GM12892 (cell line): ENCODE data around the gene SAMSN1.
A peak's percentile ranks its signal among the peaks of the same experiment; 100 is the strongest.

ENCODE experiments used
- DNase-seq: peaks from one replicate; pipeline ENCODE4 v3.0.0; 2011; ENCODE audit not compliant: insufficient read length
- FAIRE-seq: peaks from 2 replicates; lab custom pipeline; 2011; peaks lifted over from hg19 to GRCh38; lab: Jason Lieb, UNC
- POLR2A ChIP-seq: IDR thresholded peaks from 2 replicates; pipeline ENCODE4 v1.6.1; 2011; ENCODE audit warnings: low read depth, low read length, control low read depth
- POLR2AphosphoS5 ChIP-seq: IDR thresholded peaks from 2 replicates; pipeline ENCODE4 v1.6.1; 2011; ENCODE audit warnings: low read depth, low read length, control low read depth
- TAF1 ChIP-seq: IDR thresholded peaks from 2 replicates; pipeline ENCODE4 v1.6.1; 2011; ENCODE audit warnings: low read depth, mild to moderate bottlenecking, control low read depth, low read length, borderline replicate concordance

The SAMSN1 gene

DNA sequence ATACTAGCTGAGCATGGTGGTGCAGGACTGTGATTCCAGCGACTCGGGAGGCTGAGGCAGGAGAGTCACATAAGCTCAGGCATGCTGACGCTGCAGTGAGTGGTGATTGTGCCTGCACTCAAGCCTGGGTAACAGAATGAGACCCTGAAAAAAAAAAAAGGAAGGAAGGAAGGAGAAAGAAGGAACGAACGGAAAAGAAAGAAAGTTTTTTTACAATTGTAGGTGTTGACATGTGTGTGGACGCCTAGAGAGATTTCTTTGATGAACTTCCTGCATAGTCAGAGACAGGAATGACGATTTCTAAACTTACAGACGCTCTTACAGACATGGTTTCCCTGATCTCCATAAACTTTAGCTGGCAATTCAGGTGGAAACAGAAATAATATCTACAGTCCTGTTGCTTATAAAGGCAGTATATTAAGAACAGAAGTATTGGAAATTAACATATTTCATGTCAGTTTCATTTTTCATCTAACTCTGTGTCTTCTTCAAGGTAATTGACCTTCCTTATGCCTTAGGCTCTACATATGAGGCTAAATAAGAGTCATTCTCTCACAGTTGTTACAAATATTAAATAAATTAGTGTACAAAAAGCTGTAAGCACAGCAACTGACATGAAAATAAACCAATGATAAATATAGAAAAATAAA, 4.1 kb downstream of the SAMSN1 start:
- FAIRE-seq (peak; percentile 67), DNase-seq (no peak)
- TF ChIP-seq TAF1 (no peak), POLR2A (no peak), POLR2AphosphoS5 (no peak)

- FAIRE-seq: peak; percentile 46
- no peak for TF ChIP-seq TAF1
- no peak for TF ChIP-seq POLR2A
- no peak for TF ChIP-seq POLR2AphosphoS5
- no peak for DNase-seq
These were observed 7.6 kb downstream of the SAMSN1 start for GRCh38 chr21:14538483-14538882.

- no peak for TF ChIP-seq POLR2AphosphoS5
- TF ChIP-seq POLR2A: no peak
- TF ChIP-seq TAF1: no peak
- DNase-seq (no peak), FAIRE-seq (no peak)
These were observed 9.2 kb downstream of the SAMSN1 start for GRCh38 chr21:14536929-14537328.

GRCh38 chr21:14535702-14536101, 10.4 kb downstream of the SAMSN1 start:
- FAIRE-seq (no peak), DNase-seq (no peak)
- no peak for TF ChIP-seq TAF1
- TF ChIP-seq POLR2AphosphoS5: no peak
- no peak for TF ChIP-seq POLR2A

DNA sequence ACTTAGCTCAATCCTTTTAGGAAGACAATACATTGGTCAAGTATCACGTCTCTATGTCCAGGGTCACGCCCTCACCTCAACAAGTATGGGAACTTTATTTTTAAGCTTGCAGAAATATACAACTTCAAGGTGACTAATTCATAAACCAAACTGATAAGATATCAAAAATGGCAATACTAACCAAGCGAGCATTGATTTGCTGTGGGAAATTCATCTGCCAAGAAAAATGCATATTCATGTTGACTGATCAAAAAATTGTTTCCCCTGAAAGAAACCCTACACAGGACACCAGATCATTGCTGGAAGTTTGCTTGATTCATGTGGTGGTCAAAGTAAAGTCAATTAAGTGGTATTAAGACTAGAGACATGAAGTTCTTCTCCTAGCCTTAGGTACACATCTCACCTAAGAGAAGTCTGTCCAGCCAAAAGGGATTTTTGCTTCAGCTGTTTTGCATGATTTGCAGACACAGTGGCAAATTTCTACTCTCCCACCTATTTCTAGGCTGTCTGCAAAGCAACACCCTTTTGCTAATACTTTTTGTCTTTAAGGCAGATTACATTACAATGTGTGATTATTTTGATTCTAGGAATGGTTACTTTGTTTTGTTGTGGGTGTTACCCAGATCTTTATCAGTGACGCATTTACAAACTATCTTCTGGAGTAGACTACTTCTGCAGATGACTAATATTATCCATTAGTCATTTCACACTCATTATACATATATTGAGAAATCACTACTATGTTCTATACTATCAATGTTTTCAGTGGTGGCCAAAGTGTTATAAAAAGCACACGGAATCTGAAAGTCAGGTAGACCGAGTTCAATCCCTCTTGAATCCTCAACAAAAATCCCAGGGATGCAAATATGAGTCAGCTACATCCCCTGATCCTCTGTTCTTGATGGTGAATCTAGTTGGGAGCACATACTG, 12.4 kb downstream of the SAMSN1 start:
- DNase-seq (no peak), FAIRE-seq (peak; percentile 90)
- TF ChIP-seq POLR2AphosphoS5 (no peak), TAF1 (no peak), POLR2A (no peak)

GRCh38 chr21:14531757-14532316, 14.3 kb downstream of the SAMSN1 start:
- DNase-seq: no peak
- no peak for FAIRE-seq
- no peak for TF ChIP-seq TAF1
- no peak for TF ChIP-seq POLR2AphosphoS5
- TF ChIP-seq POLR2A: no peak

DNA sequence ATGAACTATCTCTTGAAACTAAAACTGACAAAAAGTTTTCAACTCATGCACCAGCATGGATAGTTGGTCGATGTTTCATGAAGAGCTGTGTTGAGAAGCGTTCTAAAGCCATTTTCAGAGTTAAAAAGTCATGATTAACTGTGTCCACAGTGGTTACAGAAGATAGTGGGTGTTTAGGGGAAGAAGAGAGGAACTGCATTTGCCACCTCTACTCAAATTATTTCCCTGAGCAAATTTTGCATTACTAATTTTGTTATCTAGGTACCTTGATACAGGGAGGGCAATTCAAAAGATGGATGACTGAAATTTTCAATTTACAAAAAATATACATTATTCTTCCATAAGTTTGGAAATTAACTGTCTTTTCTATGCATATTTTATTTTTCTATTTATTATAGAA, 15.5 kb downstream of the SAMSN1 start:
- no peak for TF ChIP-seq POLR2A
- TF ChIP-seq POLR2AphosphoS5: no peak
- no peak for TF ChIP-seq TAF1
- DNase-seq (no peak), FAIRE-seq (no peak)

GRCh38 chr21:14528815-14529214, 17.3 kb downstream of the SAMSN1 start:
- FAIRE-seq (no peak), DNase-seq (no peak)
- no peak for TF ChIP-seq POLR2AphosphoS5
- no peak for TF ChIP-seq TAF1
- TF ChIP-seq POLR2A: no peak

DNA sequence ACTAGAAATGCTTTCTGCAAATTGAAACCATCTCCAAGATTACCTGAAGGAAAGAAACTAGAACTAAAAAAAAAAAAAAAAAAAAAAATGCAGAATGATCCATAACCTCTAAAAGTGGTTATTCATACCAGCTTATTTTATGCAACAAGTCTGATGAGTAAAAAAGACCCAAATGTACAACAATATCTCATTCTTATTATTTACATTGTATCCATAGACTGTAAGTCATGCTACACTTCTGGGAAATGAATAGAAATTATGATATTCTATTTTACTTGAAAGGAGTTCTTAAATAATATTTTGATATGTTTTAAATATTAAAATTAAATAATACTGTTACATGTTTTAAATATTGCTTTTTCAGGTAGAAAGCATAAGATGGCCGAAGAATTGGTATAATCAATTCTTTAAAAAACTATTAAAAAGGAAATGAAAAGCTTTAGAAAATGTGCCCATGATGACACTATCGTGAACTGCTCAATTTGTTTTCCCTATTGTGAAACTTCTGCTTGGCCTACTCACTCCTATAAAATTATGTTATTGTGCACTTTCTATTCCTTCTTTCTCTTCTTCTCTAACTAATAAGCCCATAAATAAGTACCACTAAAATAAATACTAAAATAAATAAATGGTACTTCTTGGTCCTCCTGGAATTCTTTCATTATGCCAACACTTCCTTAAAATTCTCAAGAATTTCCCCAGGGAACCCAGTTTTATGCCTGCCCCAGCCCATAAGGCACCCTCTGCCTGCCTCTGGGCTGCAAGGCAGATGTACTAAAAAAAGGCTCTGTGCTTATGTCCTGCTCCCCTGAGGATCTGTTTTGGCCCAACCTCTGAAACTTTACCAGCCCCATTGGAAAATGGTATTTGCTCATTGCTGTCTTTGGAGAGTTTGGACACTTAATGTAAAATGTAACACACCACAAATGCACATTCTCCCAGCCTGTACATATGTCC, 18.1 kb downstream of the SAMSN1 start:
- FAIRE-seq (no peak), DNase-seq (no peak)
- TF ChIP-seq POLR2AphosphoS5 (no peak), POLR2A (no peak), TAF1 (no peak)

DNA sequence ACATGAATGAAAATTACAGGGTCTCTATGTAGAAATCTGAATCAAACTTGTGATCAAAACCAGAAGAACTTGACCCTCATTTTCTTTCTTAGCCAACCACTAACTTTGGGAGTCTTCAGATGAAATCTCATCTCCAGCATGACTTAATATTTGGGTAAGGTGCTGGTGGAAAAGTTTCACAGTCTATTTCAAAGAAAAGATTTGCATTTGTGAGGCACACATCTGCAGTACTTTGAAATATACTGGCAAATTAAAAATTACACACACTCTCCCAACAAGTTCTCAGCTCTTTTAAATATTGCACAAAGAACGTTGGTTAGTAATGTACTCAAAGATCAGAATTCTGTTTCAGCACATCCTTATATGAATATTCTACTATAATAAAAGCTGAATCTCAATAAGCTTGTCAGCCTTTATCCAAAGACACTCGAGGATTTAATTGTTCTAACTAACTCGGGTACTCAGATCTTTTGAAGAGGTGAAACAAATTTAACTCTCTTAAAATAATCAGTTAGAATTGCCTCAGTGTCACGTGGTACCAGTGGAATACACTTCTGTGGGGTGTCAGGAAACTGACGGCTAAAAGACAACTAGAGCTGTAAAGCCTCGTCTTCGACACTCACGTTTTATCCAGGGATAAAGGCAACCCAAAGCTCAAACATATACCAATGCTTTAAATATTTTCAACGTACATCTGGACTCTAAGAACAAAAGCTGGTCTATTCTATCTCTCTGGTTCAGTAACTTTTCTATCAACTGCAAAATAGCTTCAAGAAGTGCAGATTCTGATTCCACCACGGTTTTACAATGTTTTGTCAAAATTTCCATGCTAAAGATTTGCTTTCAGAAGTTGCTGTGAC, 19.0 kb downstream of the SAMSN1 start:
- FAIRE-seq (peak; percentile 66), DNase-seq (no peak)
- TF ChIP-seq POLR2AphosphoS5: no peak
- no peak for TF ChIP-seq TAF1
- TF ChIP-seq POLR2A: no peak
